HCT116 (cell line): ENCODE data around the gene LYSET. TPM values are rescaled to one million over a fixed set of nuclear protein-coding genes. Genes with fewer than 3 reads are reported as not detected.

Experiments
- ATAC-seq: fragments of 200-7000 bp; cut with Tn5 transposase; 2 replicates; pipeline ENCODE4 v1.9.1; 2020; ENCODE audit warnings: mild to moderate bottlenecking, moderate library complexity
- BruUV-seq: library from RNA; stranded (reverse); fragments of 400-500 nt; replicated peaks from 2 replicates; lab custom pipeline; 2021; lab: Mats Ljungman, UMichigan
- CTCF ChIA-PET: fragments of 300-600 bp; sonication (Branson Sonifier 250); formaldehyde crosslinking; loops from one replicate; lab custom pipeline; 2021; ENCODE audit warnings: antibody characterized with exemption; lab: Charles Lee
- POLR2A ChIA-PET: fragments of 300-600, 350-600 bp; sonication (Branson Sonifier 250); formaldehyde crosslinking; loops from one replicate; lab custom pipeline; 2021; ENCODE audit warnings: antibody characterized with exemption; lab: Charles Lee
- RAD21 ChIA-PET, 2 experiments: fragments of 300-600 bp; sonication (Branson Sonifier 250); formaldehyde crosslinking; loops; one replicate each; lab custom pipeline; 2023; ENCODE audit warnings: low total read pairs in 2 of 2; ENCODE audit not compliant: uncharacterized antibody in 2 of 2, unreplicated experiment in 2 of 2, low non-redundant PET in 1 of 2; lab: Charles Lee
- DNase-seq: peaks from one replicate; pipeline ENCODE4 v3.0.0-alpha.2; 2010; ENCODE audit warnings: low read depth, low spot score
- H2AFZ ChIP-seq: fragments of 200-600 bp; shearing (Covaris generic), sonication (generic); 2 replicates; pipeline ENCODE4 v1.6.1; 2017; ENCODE audit warnings: low read depth, mixed run types, mixed read lengths, antibody characterized with exemption, low read length; ENCODE audit not compliant: poor library complexity, severe bottlenecking
- H3K27ac ChIP-seq: 2 replicates; pipeline ENCODE4 v1.5.1; 2012; ENCODE audit warnings: low read depth, low read length
- H3K27me3 ChIP-seq: fragments of 200-600 bp; sonication (generic); 2 replicates; pipeline ENCODE4 v1.6.1; 2016; ENCODE audit warnings: mixed run types, low read length, mixed read lengths; ENCODE audit not compliant: insufficient read depth
- H3K36me3 ChIP-seq, 2 experiments: fragments of 200-500 bp in 1 of 2; fragments of 200-600 bp in 1 of 2; sonication (Bioruptor generic) in 1 of 2; sonication (generic) in 1 of 2; 2 replicates each; pipeline versions ENCODE4 v1.5.1 to v1.6.1; 2014 to 2016; ENCODE audit warnings: low read length in 2 of 2, inconsistent platforms in 1 of 2, mixed read lengths in 1 of 2, mixed run types in 1 of 2; ENCODE audit not compliant: insufficient read depth in 2 of 2, control insufficient read depth in 1 of 2
- H3K4me1 ChIP-seq, 2 experiments: fragments of 200-600 bp in 1 of 2; sonication (generic) in 1 of 2; 2 replicates each; pipeline versions ENCODE4 v1.5.1 to v1.6.1; 2012 to 2017; ENCODE audit warnings: low read length in 2 of 2, inconsistent platforms in 1 of 2, mild to moderate bottlenecking in 1 of 2, mixed read lengths in 1 of 2, mixed run types in 1 of 2, moderate library complexity in 1 of 2; ENCODE audit not compliant: insufficient read depth in 2 of 2, control insufficient read depth in 1 of 2
- H3K4me2 ChIP-seq: fragments of 200-600 bp; sonication (generic); 2 replicates; pipeline ENCODE4 v1.6.1; 2017; ENCODE audit warnings: mixed run types, low read length, mixed read lengths
- H3K4me3 ChIP-seq, 2 experiments: fragments of 200-600 bp in 1 of 2; sonication (generic) in 1 of 2; replicated peaks in 1 of 2; 2 replicates each; pipeline ENCODE4 v1.5.1; 2011 to 2016; ENCODE audit warnings: low read length in 2 of 2, control low read depth in 1 of 2, low read depth in 1 of 2, mild to moderate bottlenecking in 1 of 2, mixed read lengths in 1 of 2, mixed run types in 1 of 2
- H3K79me2 ChIP-seq: fragments of 200-600 bp; sonication (generic); 2 replicates; pipeline ENCODE4 v1.6.1; 2017; ENCODE audit warnings: mild to moderate bottlenecking, mixed run types, low read length, moderate library complexity, mixed read lengths; ENCODE audit not compliant: insufficient read depth
- H3K9ac ChIP-seq: fragments of 200-600 bp; sonication (generic); 2 replicates; pipeline ENCODE4 v1.6.1; 2016; ENCODE audit warnings: low read length, mixed read lengths
- H3K9me2 ChIP-seq: fragments of 200-600 bp; sonication (generic), shearing (Covaris generic); 2 replicates; pipeline ENCODE4 v1.6.1; 2017; ENCODE audit warnings: mixed run types, mild to moderate bottlenecking, moderate library complexity; ENCODE audit not compliant: insufficient read depth
- H3K9me3 ChIP-seq, 2 experiments: fragments of 200-500 bp in 1 of 2; fragments of 200-600 bp in 1 of 2; sonication (Bioruptor generic) in 1 of 2; sonication (generic) in 1 of 2; 2 replicates each; pipeline ENCODE4 v1.6.1; 2014 to 2017; ENCODE audit warnings: low read length in 2 of 2, mixed read lengths in 2 of 2, inconsistent platforms in 1 of 2, low read depth in 1 of 2, mild to moderate bottlenecking in 1 of 2, mixed run types in 1 of 2, moderate library complexity in 1 of 2; ENCODE audit not compliant: control insufficient read depth in 1 of 2, insufficient read depth in 1 of 2
- H4K20me1 ChIP-seq: fragments of 200-600 bp; sonication (generic), shearing (Covaris generic); 2 replicates; pipeline ENCODE4 v1.6.1; 2017; ENCODE audit warnings: mixed run types, mild to moderate bottlenecking, moderate library complexity; ENCODE audit not compliant: insufficient read depth
- ATF3 ChIP-seq: IDR thresholded peaks from 2 replicates; pipeline ENCODE4 v1.6.1; 2012
- CBX3 ChIP-seq: IDR thresholded peaks from 2 replicates; pipeline ENCODE4 v1.6.1; 2012; ENCODE audit warnings: low read depth
- ELF1 ChIP-seq: IDR thresholded peaks from 2 replicates; pipeline ENCODE4 v1.6.1; 2012; ENCODE audit warnings: low read depth, borderline replicate concordance
- POLR2A ChIP-seq: IDR thresholded peaks from 2 replicates; pipeline ENCODE4 v1.7.0; 2011; ENCODE audit warnings: borderline replicate concordance; ENCODE audit not compliant: insufficient read depth, insufficient read length; ENCODE audit errors: extremely low read depth
- POLR2AphosphoS5 ChIP-seq: IDR thresholded peaks from 2 replicates; pipeline ENCODE4 v1.6.1; 2011; ENCODE audit warnings: mild to moderate bottlenecking, low read depth, low read length, moderate library complexity
- RAD21 ChIP-seq: IDR thresholded peaks from 2 replicates; pipeline ENCODE4 v1.6.1; 2012; ENCODE audit warnings: low read depth, mild to moderate bottlenecking
- TCF7L2 ChIP-seq: IDR thresholded peaks from 2 replicates; pipeline ENCODE4 v1.7.0; 2011; ENCODE audit warnings: borderline replicate concordance, inconsistent platforms; ENCODE audit not compliant: insufficient read depth, insufficient read length; ENCODE audit errors: extremely low read depth
- ZNF274 ChIP-seq: fragments of 200-500 bp; sonication (Bioruptor generic); IDR thresholded peaks from 2 replicates; pipeline ENCODE4 v1.6.1; 2014; ENCODE audit warnings: mild to moderate bottlenecking, low read depth, low read length, inconsistent platforms
- intact Hi-C: fragments of 100-400 bp; cut with micrococcal nuclease; formaldehyde crosslinking; loops from 2 replicates; pipeline ENCODE4 v1.10.0; 2022
- total RNA-seq: library from RNA; stranded (reverse); gene quantifications from one replicate; pipeline ENCODE4 v1.2.1, GENCODE V29; 2021; ENCODE audit not compliant: unreplicated experiment
- TF ChIP-seq, protein P1 (sequence below): IDR thresholded peaks from 2 replicates; pipeline ENCODE4 v1.6.1; 2011; ENCODE audit warnings: mild to moderate bottlenecking, low read length, moderate library complexity; ENCODE audit not compliant: insufficient replicate concordance; ENCODE audit errors: extremely low read depth

LYSET gene
- total RNA-seq, 1 experiment from 2014 or later: 19.5 TPM

GRCh38 chr14:93212432-93212831, 27.3 kb downstream of the LYSET start:
- RAD21 ChIA-PET: no interaction called here
- CTCF ChIA-PET: no interaction called here
- Histone ChIP-seq H3K4me3 (no peak overlapping the region), H3K9me2 (no peaks in the 10 kb centered on the region), H3K9ac (no peak overlapping the region), H3K79me2 (peaks cover 28% of the 10 kb centered on the region), H4K20me1 (no peaks in the 10 kb centered on the region), H3K9me3 (no peaks in the 10 kb centered on the region), H2AFZ (no peak overlapping the region), H3K4me2 (no peak overlapping the region), H3K27ac (no peak overlapping the region), H3K4me1 (peaks cover 4 to 9% of the 10 kb centered on the region in 2 experiments), H3K27me3 (no peaks in the 10 kb centered on the region), H3K36me3 (peaks cover 18 to 27% of the 10 kb centered on the region in 2 experiments)
- intact Hi-C loops: no loop called here
- no TSS peak for BruUV-seq
- no peak for DNase-seq
- TF ChIP-seq ZNF274 (no peak), POLR2A (no peak)
- no peak for ATAC-seq
- POLR2A ChIA-PET: no interaction called here

GRCh38 chr14:93214598-93214997, 29.5 kb downstream of the LYSET start:
- POLR2A ChIA-PET: no interaction called here
- intact Hi-C loops: no loop called here
- TF ChIP-seq CBX3 (no peak), ATF3 (no peak), RAD21 (no peak), ELF1 (no peak), POLR2AphosphoS5 (no peak), TCF7L2 (no peak)
- TF ChIP-seq, protein P1, sequence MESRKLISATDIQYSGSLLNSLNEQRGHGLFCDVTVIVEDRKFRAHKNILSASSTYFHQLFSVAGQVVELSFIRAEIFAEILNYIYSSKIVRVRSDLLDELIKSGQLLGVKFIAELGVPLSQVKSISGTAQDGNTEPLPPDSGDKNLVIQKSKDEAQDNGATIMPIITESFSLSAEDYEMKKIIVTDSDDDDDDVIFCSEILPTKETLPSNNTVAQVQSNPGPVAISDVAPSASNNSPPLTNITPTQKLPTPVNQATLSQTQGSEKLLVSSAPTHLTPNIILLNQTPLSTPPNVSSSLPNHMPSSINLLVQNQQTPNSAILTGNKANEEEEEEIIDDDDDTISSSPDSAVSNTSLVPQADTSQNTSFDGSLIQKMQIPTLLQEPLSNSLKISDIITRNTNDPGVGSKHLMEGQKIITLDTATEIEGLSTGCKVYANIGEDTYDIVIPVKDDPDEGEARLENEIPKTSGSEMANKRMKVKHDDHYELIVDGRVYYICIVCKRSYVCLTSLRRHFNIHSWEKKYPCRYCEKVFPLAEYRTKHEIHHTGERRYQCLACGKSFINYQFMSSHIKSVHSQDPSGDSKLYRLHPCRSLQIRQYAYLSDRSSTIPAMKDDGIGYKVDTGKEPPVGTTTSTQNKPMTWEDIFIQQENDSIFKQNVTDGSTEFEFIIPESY: no peak
- H3K9me2 ChIP-seq: no peaks in the 10 kb centered on the region
- H3K4me1 ChIP-seq: no peaks in the 10 kb centered on the region
- H3K36me3 ChIP-seq: peaks cover 21 to 28% of the 10 kb centered on the region in 2 experiments
- H3K27me3 ChIP-seq: no peaks in the 10 kb centered on the region
- H3K4me2 ChIP-seq: no peak overlapping the region
- H3K79me2 ChIP-seq: peaks cover 7% of the 10 kb centered on the region
- no peak overlapping the region for H3K27ac ChIP-seq
- no TSS peak for BruUV-seq
- CTCF ChIA-PET: no interaction called here
- no peak overlapping the region for H2AFZ ChIP-seq
- no peak overlapping the region for H3K4me3 ChIP-seq
- no peaks in the 10 kb centered on the region for H4K20me1 ChIP-seq
- H3K9ac ChIP-seq: no peak overlapping the region
- ATAC-seq (no peak), DNase-seq (no peak)
- RAD21 ChIA-PET: no interaction called here
- H3K9me3 ChIP-seq: no peaks in the 10 kb centered on the region
